ENCODE measurements around the gene PFKL. TPM values are rescaled to one million over a fixed set of nuclear protein-coding genes. Genes with fewer than 3 reads are reported as not detected.
"Not testable (repeated sequence)": the region's sequence is repeated elsewhere in the genome, so short reads cannot be mapped to it uniquely, and the experiment has no call there.

PFKL gene
- total and polyA plus RNA-seq, 2 of the 8 experiments (the other 6 are each of a cell fraction or from before 2014, with no cell fraction given), result 80.2 to 82.3 TPM

DNA sequence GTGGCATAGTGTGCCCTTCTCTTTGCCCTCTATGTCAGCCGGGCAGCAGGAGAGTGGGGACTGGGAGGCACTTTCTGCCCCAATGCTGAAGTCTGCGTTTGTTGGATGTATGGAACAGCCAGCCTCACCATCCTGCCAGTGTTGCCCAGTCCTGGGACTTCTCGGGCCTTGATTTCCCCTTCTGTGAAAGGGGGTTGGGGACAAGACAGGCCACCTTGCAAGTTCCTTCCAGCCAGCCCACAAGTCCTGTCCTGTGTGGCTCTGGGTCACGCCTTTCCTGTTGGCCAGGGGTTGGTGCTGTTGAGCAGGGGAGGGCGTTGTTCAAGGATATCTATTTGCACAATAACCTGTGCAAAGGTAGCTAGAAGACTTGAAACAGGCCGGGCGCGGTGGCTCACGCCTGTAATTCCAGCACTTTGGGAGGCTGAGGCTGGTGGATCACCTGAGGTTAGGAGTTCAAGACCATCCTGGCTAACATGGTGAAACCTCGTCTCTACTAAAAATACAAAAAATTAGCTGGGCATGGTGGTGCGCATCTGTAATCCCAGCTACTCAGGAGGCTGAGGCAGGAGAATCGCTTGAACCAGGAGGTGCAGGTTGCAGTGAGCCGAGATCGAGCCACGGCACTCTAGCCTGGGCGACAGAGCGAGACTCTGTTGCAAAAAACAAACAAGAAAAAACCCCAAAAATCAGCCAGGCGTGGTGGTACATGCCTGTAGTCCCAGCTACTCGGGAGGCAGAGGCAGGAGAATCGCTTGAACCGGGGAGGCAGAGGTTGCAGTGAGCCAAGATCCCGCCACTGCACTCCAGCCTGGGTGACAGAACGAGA lies 2.9 kb downstream of the PFKL start:
- not testable (repeated sequence) for H4K8ac ChIP-seq (ENCODE audit: extremely low read depth, insufficient read depth, low read length); H3K79me1 ChIP-seq (ENCODE audit: low read depth, low read length); H3K4me2 ChIP-seq (ENCODE audit: insufficient read depth in 1 of 2, low read depth in 2 of 2, low read length in 2 of 2); H3K79me2 ChIP-seq (ENCODE audit: control insufficient read depth in 1 of 2, insufficient read depth in 2 of 2, low read length in 2 of 2); H3K4me3 ChIP-seq (ENCODE audit: extremely low read depth in 1 of 4, insufficient read depth in 2 of 4, low read depth in 3 of 4, low read length in 4 of 4); H4K5ac ChIP-seq (ENCODE audit: insufficient read length, low read depth, low read length); H2AK5ac ChIP-seq (ENCODE audit: low read depth, low read length); H2BK120ac ChIP-seq (replicated peaks; ENCODE audit: low read depth, low read length); H3K27me3 ChIP-seq (replicated peaks in 1 of 4; ENCODE audit: control insufficient read depth in 3 of 4, extremely low read depth in 1 of 4, insufficient read depth in 3 of 4, low read length in 3 of 4); H2BK5ac ChIP-seq (ENCODE audit: low read depth, low read length); H3K36me3 ChIP-seq (ENCODE audit: control insufficient read depth in 2 of 4, insufficient read depth in 4 of 4, low read length in 3 of 4); H3K18ac ChIP-seq (ENCODE audit: extremely low read depth, low read length); H2BK20ac ChIP-seq (ENCODE audit: low read length); H3K56ac ChIP-seq (replicated peaks; ENCODE audit: insufficient read length, low read depth, low read length); H3K27ac ChIP-seq (ENCODE audit: low read depth, low read length); H2BK15ac ChIP-seq (ENCODE audit: low read length); DNase-seq (ENCODE audit: low read depth in 1 of 2, low spot score in 2 of 2); H4K91ac ChIP-seq (replicated peaks; ENCODE audit: insufficient read length, low read length); H3K9me3 ChIP-seq (ENCODE audit: insufficient read depth in 2 of 2, low read depth in 1 of 2, low read length in 1 of 2); H3K4ac ChIP-seq (replicated peaks; ENCODE audit: insufficient read length, low read depth, low read length); H2BK12ac ChIP-seq (ENCODE audit: low read depth, low read length); H3K14ac ChIP-seq (ENCODE audit: insufficient read length); H3K9ac ChIP-seq (replicated peaks in 1 of 4; ENCODE audit: extremely low read depth in 1 of 4, low read depth in 3 of 4, low read length in 3 of 4); H2AFZ ChIP-seq (ENCODE audit: low read length); H3K23ac ChIP-seq (ENCODE audit: insufficient read length); FAIRE-seq
- CTCF ChIA-PET (ENCODE audit: partially characterized antibody), result interaction anchor here (0.8 to 1.7 kb wide), 5 partner anchors 13 to 188 kb away, joined by 3 to 5 read pairs (median 3); no protein-coding TSS in a partner anchor
- POLR2A ChIA-PET (ENCODE audit: partially characterized antibody), result interaction anchor here (0.6 kb wide), 1 partner anchor 41 kb away, joined by 3 read pairs; no protein-coding TSS in a partner anchor
- peaks cover 12% of the 10 kb centered on the region; the same call in 1 of the 2 replicates for H3K23me2 ChIP-seq (ENCODE audit: low read depth, low read length)
- H4K20me1 ChIP-seq (replicated peaks in 1 of 2; ENCODE audit: control insufficient read depth in 1 of 2, insufficient read depth in 2 of 2, low read length in 2 of 2), result peaks cover 9 to 15% of the 10 kb centered on the region in 2 experiments
- H3K4me1 ChIP-seq (replicated peaks in 1 of 4; ENCODE audit: control insufficient read depth in 3 of 4, insufficient read depth in 4 of 4, low read length in 3 of 4), result peaks cover 0 to 16% (median 4%) of the 10 kb centered on the region in 4 experiments; a peak in 5 of 7 replicates
- 90% methylated on average over 21 of the region's 23 CpGs; no CpG with 5 or more reads in 1 of the 2 experiments for WGBS, 2 experiments (ENCODE audit: extremely low coverage in 1 of 2, insufficient coverage in 1 of 2, insufficient read length in 1 of 2, insufficient replicate concordance in 2 of 2, low coverage in 1 of 2, low lambda C conversion rate in 2 of 2, missing lambda C conversion rate in 1 of 2)
- TF ChIP-seq, protein P1, sequence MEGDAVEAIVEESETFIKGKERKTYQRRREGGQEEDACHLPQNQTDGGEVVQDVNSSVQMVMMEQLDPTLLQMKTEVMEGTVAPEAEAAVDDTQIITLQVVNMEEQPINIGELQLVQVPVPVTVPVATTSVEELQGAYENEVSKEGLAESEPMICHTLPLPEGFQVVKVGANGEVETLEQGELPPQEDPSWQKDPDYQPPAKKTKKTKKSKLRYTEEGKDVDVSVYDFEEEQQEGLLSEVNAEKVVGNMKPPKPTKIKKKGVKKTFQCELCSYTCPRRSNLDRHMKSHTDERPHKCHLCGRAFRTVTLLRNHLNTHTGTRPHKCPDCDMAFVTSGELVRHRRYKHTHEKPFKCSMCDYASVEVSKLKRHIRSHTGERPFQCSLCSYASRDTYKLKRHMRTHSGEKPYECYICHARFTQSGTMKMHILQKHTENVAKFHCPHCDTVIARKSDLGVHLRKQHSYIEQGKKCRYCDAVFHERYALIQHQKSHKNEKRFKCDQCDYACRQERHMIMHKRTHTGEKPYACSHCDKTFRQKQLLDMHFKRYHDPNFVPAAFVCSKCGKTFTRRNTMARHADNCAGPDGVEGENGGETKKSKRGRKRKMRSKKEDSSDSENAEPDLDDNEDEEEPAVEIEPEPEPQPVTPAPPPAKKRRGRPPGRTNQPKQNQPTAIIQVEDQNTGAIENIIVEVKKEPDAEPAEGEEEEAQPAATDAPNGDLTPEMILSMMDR (IDR thresholded peaks at IDR 0.05; ENCODE audit: control extremely low read depth in 1 of 3, insufficient read depth in 1 of 3, low read depth in 1 of 3, low read length in 3 of 3), result peak in 2 of 3 experiments; percentile 48 to 57; a peak in 3 of 4 replicates
- TF ChIP-seq RAD21 (IDR thresholded peaks at IDR 0.05 in 1 of 2, conservative IDR thresholded peaks at IDR 0.05 in 1 of 2; ENCODE audit: low read depth in 2 of 2, low read length in 2 of 2), result peak in 1 of 2 experiments; percentile 33; a peak in 2 of 4 replicates

All from H1 (cell line).